Measurements from ENCODE around the gene FKBP3.

GRCh38 chr14:45073231-45073879 is 60.9 kb downstream of the FKBP3 start:
- TF ChIP-seq CTCF (IDR thresholded peaks at IDR 0.05) (no peak), EZH2 (IDR thresholded peaks at IDR 0.05; ENCODE audit: borderline replicate concordance, insufficient read depth, low read depth, low read length, poor library complexity, severe bottlenecking) (no peak)
